ENCODE data around the gene STX10. TPM values are rescaled to one million over a fixed set of nuclear protein-coding genes. Genes with fewer than 3 reads are reported as not detected.

The STX10 gene
- total and polyA plus RNA-seq, 2 donors (not counting 3 experiments of a cell fraction or from before 2014, with no cell fraction given): 63.1 to 91.6 TPM

DNA sequence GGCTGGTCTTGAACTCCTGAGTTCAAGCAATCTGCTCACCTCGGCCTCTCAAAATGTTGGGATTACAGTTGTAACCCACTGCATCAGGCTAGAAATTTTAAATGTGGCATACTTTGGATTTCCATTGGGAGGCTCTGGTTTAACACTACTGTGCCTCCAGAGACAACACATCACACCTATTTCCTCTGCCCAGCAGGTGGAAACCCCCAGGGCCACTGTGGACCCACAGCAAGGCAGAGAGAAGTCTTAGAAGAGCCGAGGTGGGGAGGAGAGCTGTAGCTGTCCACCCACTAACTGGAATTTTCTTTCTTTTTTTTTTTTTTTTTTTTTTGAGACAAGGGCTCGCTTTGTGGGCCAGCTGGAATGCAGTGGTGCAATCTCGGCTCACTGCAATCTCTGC, 39.4 kb upstream of the STX10 start:
- no peak for TF ChIP-seq FOS (IDR thresholded peaks at IDR 0.05; ENCODE audit: borderline replicate concordance, insufficient read depth, low read length)
- no peak for TF ChIP-seq MYC (IDR thresholded peaks at IDR 0.05; ENCODE audit: low read depth, low read length)
- no peak for TF ChIP-seq GATA2 (IDR thresholded peaks at IDR 0.05; ENCODE audit: insufficient read depth, insufficient read length, low read depth, low read length)
- no peak for TF ChIP-seq EZH2 (IDR thresholded peaks at IDR 0.05; ENCODE audit: borderline replicate concordance, low read depth, low read length, severe bottlenecking)
- TF ChIP-seq JUN (IDR thresholded peaks at IDR 0.05; ENCODE audit: borderline replicate concordance, insufficient read depth, insufficient read length, low read depth): no peak
- TF ChIP-seq, protein P1, sequence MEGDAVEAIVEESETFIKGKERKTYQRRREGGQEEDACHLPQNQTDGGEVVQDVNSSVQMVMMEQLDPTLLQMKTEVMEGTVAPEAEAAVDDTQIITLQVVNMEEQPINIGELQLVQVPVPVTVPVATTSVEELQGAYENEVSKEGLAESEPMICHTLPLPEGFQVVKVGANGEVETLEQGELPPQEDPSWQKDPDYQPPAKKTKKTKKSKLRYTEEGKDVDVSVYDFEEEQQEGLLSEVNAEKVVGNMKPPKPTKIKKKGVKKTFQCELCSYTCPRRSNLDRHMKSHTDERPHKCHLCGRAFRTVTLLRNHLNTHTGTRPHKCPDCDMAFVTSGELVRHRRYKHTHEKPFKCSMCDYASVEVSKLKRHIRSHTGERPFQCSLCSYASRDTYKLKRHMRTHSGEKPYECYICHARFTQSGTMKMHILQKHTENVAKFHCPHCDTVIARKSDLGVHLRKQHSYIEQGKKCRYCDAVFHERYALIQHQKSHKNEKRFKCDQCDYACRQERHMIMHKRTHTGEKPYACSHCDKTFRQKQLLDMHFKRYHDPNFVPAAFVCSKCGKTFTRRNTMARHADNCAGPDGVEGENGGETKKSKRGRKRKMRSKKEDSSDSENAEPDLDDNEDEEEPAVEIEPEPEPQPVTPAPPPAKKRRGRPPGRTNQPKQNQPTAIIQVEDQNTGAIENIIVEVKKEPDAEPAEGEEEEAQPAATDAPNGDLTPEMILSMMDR (IDR thresholded peaks at IDR 0.05; ENCODE audit: extremely low read depth in 1 of 2, insufficient read depth in 1 of 2, low read depth in 1 of 2, low read length in 2 of 2): no peak
- TF ChIP-seq, protein P2, sequence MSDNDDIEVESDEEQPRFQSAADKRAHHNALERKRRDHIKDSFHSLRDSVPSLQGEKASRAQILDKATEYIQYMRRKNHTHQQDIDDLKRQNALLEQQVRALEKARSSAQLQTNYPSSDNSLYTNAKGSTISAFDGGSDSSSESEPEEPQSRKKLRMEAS (IDR thresholded peaks at IDR 0.05; ENCODE audit: insufficient read depth, insufficient read length): no peak
- TF ChIP-seq POLR2AphosphoS5 (IDR thresholded peaks at IDR 0.05; ENCODE audit: insufficient read depth, low read depth, low read length): no peak
- no peak for TF ChIP-seq POLR2A (IDR thresholded peaks at IDR 0.05; ENCODE audit: low read depth, low read length)
- no peak for FAIRE-seq

More for the DNA sequence above, 39.4 kb upstream of the STX10 start:
- ChIA-PET CTCF (interaction anchor here (1.5 to 1.8 kb wide), 2 partner anchors 23 to 35 kb away, joined by 3 to 5 read pairs; no protein-coding TSS in a partner anchor), POLR2A (no interaction called here)
- no peak for DNase-seq (ENCODE audit: low read depth, low spot score)
- no TSS peak for BruUV-seq (replicated peaks)
- Histone ChIP-seq H3K9ac (replicated peaks; ENCODE audit: extremely low read depth, insufficient read depth, low read length) (no peak overlapping the region), H3K27me3 (ENCODE audit: control insufficient read depth in 2 of 2, insufficient read depth in 2 of 2, low read length in 2 of 2) (no peaks in the 10 kb centered on the region), H3K36me3 (ENCODE audit: control insufficient read depth in 2 of 2, extremely low read depth in 1 of 2, insufficient read depth in 2 of 2, low read length in 2 of 2) (no peaks in the 10 kb centered on the region), H2AFZ (ENCODE audit: low read depth, low read length) (no peak overlapping the region), H3K27ac (ENCODE audit: insufficient read depth, low read depth, low read length) (no peak overlapping the region), H3K9me3 (replicated peaks; ENCODE audit: control insufficient read depth, insufficient read depth, low read length) (no peaks in the 10 kb centered on the region), H4K20me1 (replicated peaks; ENCODE audit: control insufficient read depth, extremely low read depth, insufficient read depth, low read length) (no peaks in the 10 kb centered on the region), H3K4me1 (ENCODE audit: control insufficient read depth, extremely low read depth, insufficient read depth, low read length) (no peaks in the 10 kb centered on the region), H3K4me2 (ENCODE audit: insufficient read depth, low read length) (no peak overlapping the region), H3K9me1 (replicated peaks; ENCODE audit: control insufficient read depth, extremely low read depth, insufficient read depth, low read length) (no peaks in the 10 kb centered on the region), H3K79me2 (ENCODE audit: control insufficient read depth, insufficient read depth, low read length) (no peaks in the 10 kb centered on the region), H3K4me3 (replicated peaks in 1 of 3; ENCODE audit: insufficient read depth in 1 of 3, low read depth in 1 of 3, low read length in 3 of 3) (no peak overlapping the region)
- dilution Hi-C loops (cut with MboI; ENCODE audit: extremely low pct_ligation_motif_present, low sequenced_read_pairs): no loop called here
- intact Hi-C loops (cut with micrococcal nuclease): no loop called here

All from endothelial cell of umbilical vein (primary cell).